K562 (cell line): Measurements from ENCODE around the gene IPO8.

Source experiments
- BMI1 ChIP-seq: fragments of 150-350 bp; IDR thresholded peaks from 2 replicates; pipeline ENCODE4 v1.6.1; 2014; ENCODE audit warnings: low read length
- HNRNPH1 ChIP-seq: fragments of 200-400 bp; formaldehyde crosslinking; optimal IDR thresholded peaks from 2 replicates; pipeline ENCODE3; 2017; ENCODE audit warnings: low read depth, mild to moderate bottlenecking, low read length, moderate library complexity
- NR2C2 ChIP-seq, 2 experiments: fragments of 200-800 bp in 1 of 2; sonication (Bioruptor generic) in 1 of 2; sonication (generic) in 1 of 2; formaldehyde crosslinking in 1 of 2; IDR thresholded peaks; 2 replicates each; pipeline versions ENCODE4 v1.6.1 to v1.8.0; 2016 to 2022; ENCODE audit warnings: mild to moderate bottlenecking in 1 of 2, missing compliant biosample characterization in 1 of 2, missing genetic modification characterization in 1 of 2, missing genetic modification reagents in 1 of 2
- OTX1 ChIP-seq: fragments of 450-650 bp; formaldehyde crosslinking; IDR thresholded peaks from 2 replicates; pipeline ENCODE4 v1.4.0; 2022; ENCODE audit warnings: mild to moderate bottlenecking
- ZZZ3 ChIP-seq: fragments of 450-650 bp; IDR thresholded peaks from 2 replicates; pipeline ENCODE4 v1.6.1; 2016; ENCODE audit warnings: antibody characterized with exemption, mild to moderate bottlenecking, moderate library complexity
- TF ChIP-seq, protein P1 (sequence below), 3 experiments: IDR thresholded peaks in 2 of 3; conservative IDR thresholded peaks in 1 of 3; 2 replicates each; pipeline ENCODE4 v1.5.1; 2011 to 2012; ENCODE audit warnings: low read length in 3 of 3, mild to moderate bottlenecking in 3 of 3, control low read depth in 2 of 3, improper control_type of control experiment in 1 of 3, inconsistent platforms in 1 of 3, low read depth in 1 of 3, mixed read lengths in 1 of 3, moderate library complexity in 1 of 3; ENCODE audit not compliant: insufficient read depth in 2 of 3
- TF ChIP-seq, protein P2 (sequence below): fragments of 150-350 bp; conservative IDR thresholded peaks from 2 replicates; pipeline ENCODE4 v1.6.1; 2014; ENCODE audit warnings: low read length
- TF ChIP-seq, protein P3 (sequence below): sonication (generic); formaldehyde crosslinking; IDR thresholded peaks from 2 replicates; pipeline ENCODE4 v1.8.0; 2022; ENCODE audit warnings: mild to moderate bottlenecking, missing genetic modification reagents
- TF ChIP-seq, protein P4 (sequence below): sonication (generic); formaldehyde crosslinking; IDR thresholded peaks from 2 replicates; pipeline ENCODE4 v1.4.0; 2020; ENCODE audit warnings: mild to moderate bottlenecking, missing genetic modification reagents

DNA sequence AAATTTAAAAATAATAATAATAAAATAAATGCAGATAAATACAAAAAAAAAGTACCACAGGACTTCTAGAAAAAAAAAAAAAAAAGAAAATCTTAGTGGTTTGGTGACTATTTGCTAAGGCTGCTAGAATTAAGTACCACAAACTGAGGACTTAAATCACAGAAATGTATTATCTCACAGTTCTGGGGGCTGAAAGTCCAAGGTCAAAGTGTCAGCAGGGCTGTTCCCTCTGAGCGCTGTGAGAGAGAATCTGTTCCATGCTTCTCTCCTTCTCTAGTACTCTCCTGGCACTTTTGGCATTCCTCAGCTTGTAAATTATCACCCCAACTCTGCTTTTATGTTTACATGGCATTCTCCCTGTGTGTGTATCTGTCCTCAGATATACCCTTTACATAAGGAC is 101.2 kb downstream of the IPO8 start:
- TF ChIP-seq, protein P1, sequence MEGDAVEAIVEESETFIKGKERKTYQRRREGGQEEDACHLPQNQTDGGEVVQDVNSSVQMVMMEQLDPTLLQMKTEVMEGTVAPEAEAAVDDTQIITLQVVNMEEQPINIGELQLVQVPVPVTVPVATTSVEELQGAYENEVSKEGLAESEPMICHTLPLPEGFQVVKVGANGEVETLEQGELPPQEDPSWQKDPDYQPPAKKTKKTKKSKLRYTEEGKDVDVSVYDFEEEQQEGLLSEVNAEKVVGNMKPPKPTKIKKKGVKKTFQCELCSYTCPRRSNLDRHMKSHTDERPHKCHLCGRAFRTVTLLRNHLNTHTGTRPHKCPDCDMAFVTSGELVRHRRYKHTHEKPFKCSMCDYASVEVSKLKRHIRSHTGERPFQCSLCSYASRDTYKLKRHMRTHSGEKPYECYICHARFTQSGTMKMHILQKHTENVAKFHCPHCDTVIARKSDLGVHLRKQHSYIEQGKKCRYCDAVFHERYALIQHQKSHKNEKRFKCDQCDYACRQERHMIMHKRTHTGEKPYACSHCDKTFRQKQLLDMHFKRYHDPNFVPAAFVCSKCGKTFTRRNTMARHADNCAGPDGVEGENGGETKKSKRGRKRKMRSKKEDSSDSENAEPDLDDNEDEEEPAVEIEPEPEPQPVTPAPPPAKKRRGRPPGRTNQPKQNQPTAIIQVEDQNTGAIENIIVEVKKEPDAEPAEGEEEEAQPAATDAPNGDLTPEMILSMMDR (IDR thresholded peaks at IDR 0.05 in 2 of 3, conservative IDR thresholded peaks at IDR 0.05 in 1 of 3; ENCODE audit: insufficient read depth in 2 of 3, low read depth in 1 of 3, low read length in 3 of 3), result no peak
- TF ChIP-seq, protein P2, sequence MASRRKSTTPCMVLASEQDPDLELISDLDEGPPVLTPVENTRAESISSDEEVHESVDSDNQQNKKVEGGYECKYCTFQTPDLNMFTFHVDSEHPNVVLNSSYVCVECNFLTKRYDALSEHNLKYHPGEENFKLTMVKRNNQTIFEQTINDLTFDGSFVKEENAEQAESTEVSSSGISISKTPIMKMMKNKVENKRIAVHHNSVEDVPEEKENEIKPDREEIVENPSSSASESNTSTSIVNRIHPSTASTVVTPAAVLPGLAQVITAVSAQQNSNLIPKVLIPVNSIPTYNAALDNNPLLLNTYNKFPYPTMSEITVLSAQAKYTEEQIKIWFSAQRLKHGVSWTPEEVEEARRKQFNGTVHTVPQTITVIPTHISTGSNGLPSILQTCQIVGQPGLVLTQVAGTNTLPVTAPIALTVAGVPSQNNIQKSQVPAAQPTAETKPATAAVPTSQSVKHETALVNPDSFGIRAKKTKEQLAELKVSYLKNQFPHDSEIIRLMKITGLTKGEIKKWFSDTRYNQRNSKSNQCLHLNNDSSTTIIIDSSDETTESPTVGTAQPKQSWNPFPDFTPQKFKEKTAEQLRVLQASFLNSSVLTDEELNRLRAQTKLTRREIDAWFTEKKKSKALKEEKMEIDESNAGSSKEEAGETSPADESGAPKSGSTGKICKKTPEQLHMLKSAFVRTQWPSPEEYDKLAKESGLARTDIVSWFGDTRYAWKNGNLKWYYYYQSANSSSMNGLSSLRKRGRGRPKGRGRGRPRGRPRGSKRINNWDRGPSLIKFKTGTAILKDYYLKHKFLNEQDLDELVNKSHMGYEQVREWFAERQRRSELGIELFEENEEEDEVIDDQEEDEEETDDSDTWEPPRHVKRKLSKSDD, result no peak
- TF ChIP-seq ZZZ3, result no peak
- no peak for TF ChIP-seq BMI1
- TF ChIP-seq, protein P3, sequence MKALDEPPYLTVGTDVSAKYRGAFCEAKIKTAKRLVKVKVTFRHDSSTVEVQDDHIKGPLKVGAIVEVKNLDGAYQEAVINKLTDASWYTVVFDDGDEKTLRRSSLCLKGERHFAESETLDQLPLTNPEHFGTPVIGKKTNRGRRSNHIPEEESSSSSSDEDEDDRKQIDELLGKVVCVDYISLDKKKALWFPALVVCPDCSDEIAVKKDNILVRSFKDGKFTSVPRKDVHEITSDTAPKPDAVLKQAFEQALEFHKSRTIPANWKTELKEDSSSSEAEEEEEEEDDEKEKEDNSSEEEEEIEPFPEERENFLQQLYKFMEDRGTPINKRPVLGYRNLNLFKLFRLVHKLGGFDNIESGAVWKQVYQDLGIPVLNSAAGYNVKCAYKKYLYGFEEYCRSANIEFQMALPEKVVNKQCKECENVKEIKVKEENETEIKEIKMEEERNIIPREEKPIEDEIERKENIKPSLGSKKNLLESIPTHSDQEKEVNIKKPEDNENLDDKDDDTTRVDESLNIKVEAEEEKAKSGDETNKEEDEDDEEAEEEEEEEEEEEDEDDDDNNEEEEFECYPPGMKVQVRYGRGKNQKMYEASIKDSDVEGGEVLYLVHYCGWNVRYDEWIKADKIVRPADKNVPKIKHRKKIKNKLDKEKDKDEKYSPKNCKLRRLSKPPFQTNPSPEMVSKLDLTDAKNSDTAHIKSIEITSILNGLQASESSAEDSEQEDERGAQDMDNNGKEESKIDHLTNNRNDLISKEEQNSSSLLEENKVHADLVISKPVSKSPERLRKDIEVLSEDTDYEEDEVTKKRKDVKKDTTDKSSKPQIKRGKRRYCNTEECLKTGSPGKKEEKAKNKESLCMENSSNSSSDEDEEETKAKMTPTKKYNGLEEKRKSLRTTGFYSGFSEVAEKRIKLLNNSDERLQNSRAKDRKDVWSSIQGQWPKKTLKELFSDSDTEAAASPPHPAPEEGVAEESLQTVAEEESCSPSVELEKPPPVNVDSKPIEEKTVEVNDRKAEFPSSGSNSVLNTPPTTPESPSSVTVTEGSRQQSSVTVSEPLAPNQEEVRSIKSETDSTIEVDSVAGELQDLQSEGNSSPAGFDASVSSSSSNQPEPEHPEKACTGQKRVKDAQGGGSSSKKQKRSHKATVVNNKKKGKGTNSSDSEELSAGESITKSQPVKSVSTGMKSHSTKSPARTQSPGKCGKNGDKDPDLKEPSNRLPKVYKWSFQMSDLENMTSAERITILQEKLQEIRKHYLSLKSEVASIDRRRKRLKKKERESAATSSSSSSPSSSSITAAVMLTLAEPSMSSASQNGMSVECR, result no peak
- TF ChIP-seq, protein P4, sequence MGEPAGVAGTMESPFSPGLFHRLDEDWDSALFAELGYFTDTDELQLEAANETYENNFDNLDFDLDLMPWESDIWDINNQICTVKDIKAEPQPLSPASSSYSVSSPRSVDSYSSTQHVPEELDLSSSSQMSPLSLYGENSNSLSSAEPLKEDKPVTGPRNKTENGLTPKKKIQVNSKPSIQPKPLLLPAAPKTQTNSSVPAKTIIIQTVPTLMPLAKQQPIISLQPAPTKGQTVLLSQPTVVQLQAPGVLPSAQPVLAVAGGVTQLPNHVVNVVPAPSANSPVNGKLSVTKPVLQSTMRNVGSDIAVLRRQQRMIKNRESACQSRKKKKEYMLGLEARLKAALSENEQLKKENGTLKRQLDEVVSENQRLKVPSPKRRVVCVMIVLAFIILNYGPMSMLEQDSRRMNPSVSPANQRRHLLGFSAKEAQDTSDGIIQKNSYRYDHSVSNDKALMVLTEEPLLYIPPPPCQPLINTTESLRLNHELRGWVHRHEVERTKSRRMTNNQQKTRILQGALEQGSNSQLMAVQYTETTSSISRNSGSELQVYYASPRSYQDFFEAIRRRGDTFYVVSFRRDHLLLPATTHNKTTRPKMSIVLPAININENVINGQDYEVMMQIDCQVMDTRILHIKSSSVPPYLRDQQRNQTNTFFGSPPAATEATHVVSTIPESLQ (CRISPR knock-in tag), result no peak
- no peak for TF ChIP-seq NR2C2 (CRISPR knock-in tag; IDR thresholded peaks at IDR 0.05)
- no peak for TF ChIP-seq NR2C2 (tag; IDR thresholded peaks at IDR 0.05)
- no peak for TF ChIP-seq OTX1 (CRISPR knock-in tag)
- no peak for TF ChIP-seq HNRNPH1
